Spleen (tissue), 7 donors: ENCODE results near the gene USP32.

Experiments
- CTCF ChIP-seq, 11 experiments: fragments of 200-600 bp in 7 of 11; fragments of 450-650 bp in 4 of 11; sonication (generic) in 4 of 11; IDR thresholded peaks in 8 of 11; conservative IDR thresholded peaks in 3 of 11; 1 replicate in 7 of 11; 2 replicates in 4 of 11; pipeline versions ENCODE4 v1.4.0 to v1.8.0; 2016 to 2021; ENCODE audit warnings: antibody characterized with exemption in 11 of 11, inconsistent platforms in 4 of 11, mild to moderate bottlenecking in 1 of 11
- POLR2A ChIP-seq, 3 donors: fragments of 450-650 bp; IDR thresholded peaks; one replicate each; pipeline ENCODE4 v1.5.1; 2017; ENCODE audit warnings: antibody characterized with exemption in 3 of 3, mild to moderate bottlenecking in 1 of 3
- donor health status: DM: no; HTN: no; CAD: no; lungs with moderate emphysema.
- donor health status: DM: no; HTN: no; CAD: no.
- donor health status: DM: no; HTN: no; CAD: no.

- TF ChIP-seq CTCF (IDR thresholded peaks at IDR 0.05 in 8 of 11, conservative IDR thresholded peaks at IDR 0.05 in 3 of 11) (no peak), POLR2A (IDR thresholded peaks at IDR 0.05) (no peak)
These were observed 58.3 kb downstream of the USP32 start for GRCh38 chr17:60333628-60334031.
